Thyroid gland (tissue), 4 donors: Measurements from ENCODE around the gene ZNF467. TPM values are rescaled to one million over a fixed set of nuclear protein-coding genes. Genes with fewer than 3 reads are reported as not detected.

Experiments used
- DNase-seq, 2 donors: peaks; one replicate each; pipeline ENCODE4 v3.0.0-alpha.2; 2019
- H3K27ac ChIP-seq, 3 donors: fragments of 200-600 bp; sonication (generic); 1 replicate in 2 of 3; 2 replicates in 1 of 3; pipeline ENCODE4 v1.5.1; 2016 to 2019; ENCODE audit warnings: mild to moderate bottlenecking in 1 of 3, moderate library complexity in 1 of 3
- H3K27me3 ChIP-seq: fragments of 200-600 bp; sonication (generic); one replicate; pipeline ENCODE4 v1.5.1; 2019
- H3K36me3 ChIP-seq, 2 donors: fragments of 200-600 bp; sonication (generic); one replicate each; pipeline ENCODE4 v1.5.1; 2016 to 2019
- H3K4me1 ChIP-seq, 2 donors: fragments of 200-600 bp; sonication (generic); one replicate each; pipeline ENCODE4 v1.5.1; 2017 to 2019
- H3K4me3 ChIP-seq, 3 donors: fragments of 200-600 bp; sonication (generic); replicated peaks in 1 of 3; 1 replicate in 2 of 3; 2 replicates in 1 of 3; pipeline ENCODE4 v1.5.1; 2016; ENCODE audit warnings: mild to moderate bottlenecking in 1 of 3
- H3K9me3 ChIP-seq: fragments of 200-600 bp; sonication (generic); one replicate; pipeline ENCODE4 v1.5.1; 2017
- POLR2A ChIP-seq, 2 donors: fragments of 450-650 bp; IDR thresholded peaks; one replicate each; pipeline ENCODE4 v1.6.1; 2017; ENCODE audit warnings: antibody characterized with exemption in 2 of 2, mild to moderate bottlenecking in 2 of 2, moderate library complexity in 1 of 2
- WGBS, 2 donors: methylation state at CpG; one replicate each; pipeline ENCODE4 v1.1.5; 2017; 5-methylcytosine and 5-hydroxymethylcytosine counted together
- intact Hi-C: fragments of 100-400 bp; cut with DNase I; formaldehyde crosslinking; loops from one replicate; pipeline ENCODE4 v1.15.1; 2023
- total RNA-seq, 4 donors: library from RNA; depleted of rRNA; stranded (reverse); fragments of >200 nt; gene quantifications; one replicate each; pipeline ENCODE4 v1.2.3, GENCODE V29; 2016
- TF ChIP-seq, protein P1 (sequence below), 6 experiments: fragments of 200-600 bp in 3 of 6; fragments of 450-650 bp in 3 of 6; sonication (generic) in 3 of 6; IDR thresholded peaks; one replicate each; pipeline ENCODE4 v1.5.1; 2016 to 2019; ENCODE audit warnings: antibody characterized with exemption in 6 of 6, mild to moderate bottlenecking in 2 of 6, inconsistent platforms in 1 of 6, moderate library complexity in 1 of 6

ZNF467 gene
- total RNA-seq, 4 donors from 2014 or later: 11.8 to 18.8 (median 15.5) TPM

DNA sequence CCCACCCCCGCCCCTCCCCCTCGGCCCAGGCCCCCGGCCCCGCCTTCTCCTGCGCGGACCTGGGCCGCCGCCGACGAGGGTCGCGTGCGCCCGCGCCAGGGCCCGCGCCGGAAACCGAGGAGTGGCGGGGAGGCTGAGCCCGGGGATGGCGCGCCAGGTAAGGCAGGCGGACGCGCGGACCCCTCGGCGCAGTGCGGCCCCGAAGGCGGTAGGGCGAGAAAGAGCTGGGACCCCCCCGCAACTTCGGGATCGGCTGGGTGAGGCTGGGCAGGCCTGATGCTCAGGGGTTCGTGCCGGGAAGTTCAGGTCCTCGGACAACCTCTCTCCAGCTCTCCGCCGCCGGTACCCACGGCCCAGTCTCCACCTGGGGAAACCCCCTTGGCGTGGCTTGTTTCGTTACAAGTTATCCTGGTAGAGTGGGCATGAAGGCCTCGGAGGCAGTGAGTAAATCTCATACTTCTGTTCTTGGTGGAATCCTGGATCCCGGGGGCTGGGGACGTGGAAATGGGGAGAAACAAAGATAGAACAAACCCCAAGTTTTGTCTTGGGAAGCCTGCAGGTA, 58.4 kb downstream of the ZNF467 start:
- Histone ChIP-seq H3K36me3 (no peaks in the 10 kb centered on the region), H3K27me3 (no peaks in the 10 kb centered on the region), H3K27ac (peak overlapping the region in 2 of 3 donors; percentile 17 to 66), H3K4me1 (peaks cover 15 to 22% of the 10 kb centered on the region in 2 donors), H3K9me3 (no peaks in the 10 kb centered on the region), H3K4me3 (peak overlapping the region; percentile 10 to 68 (median 64))
- intact Hi-C loops: loop anchor here (5.0 kb wide), 1 partner anchor 52 kb away; no protein-coding TSS in a partner anchor
- TF ChIP-seq, protein P1, sequence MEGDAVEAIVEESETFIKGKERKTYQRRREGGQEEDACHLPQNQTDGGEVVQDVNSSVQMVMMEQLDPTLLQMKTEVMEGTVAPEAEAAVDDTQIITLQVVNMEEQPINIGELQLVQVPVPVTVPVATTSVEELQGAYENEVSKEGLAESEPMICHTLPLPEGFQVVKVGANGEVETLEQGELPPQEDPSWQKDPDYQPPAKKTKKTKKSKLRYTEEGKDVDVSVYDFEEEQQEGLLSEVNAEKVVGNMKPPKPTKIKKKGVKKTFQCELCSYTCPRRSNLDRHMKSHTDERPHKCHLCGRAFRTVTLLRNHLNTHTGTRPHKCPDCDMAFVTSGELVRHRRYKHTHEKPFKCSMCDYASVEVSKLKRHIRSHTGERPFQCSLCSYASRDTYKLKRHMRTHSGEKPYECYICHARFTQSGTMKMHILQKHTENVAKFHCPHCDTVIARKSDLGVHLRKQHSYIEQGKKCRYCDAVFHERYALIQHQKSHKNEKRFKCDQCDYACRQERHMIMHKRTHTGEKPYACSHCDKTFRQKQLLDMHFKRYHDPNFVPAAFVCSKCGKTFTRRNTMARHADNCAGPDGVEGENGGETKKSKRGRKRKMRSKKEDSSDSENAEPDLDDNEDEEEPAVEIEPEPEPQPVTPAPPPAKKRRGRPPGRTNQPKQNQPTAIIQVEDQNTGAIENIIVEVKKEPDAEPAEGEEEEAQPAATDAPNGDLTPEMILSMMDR (IDR thresholded peaks at IDR 0.05): no peak
- TF ChIP-seq POLR2A (IDR thresholded peaks at IDR 0.05): peak in 1 of 2 donors; percentile 19
- DNase-seq: peak; percentile 29 to 47
- 2% methylated on average over 15 to 23 of the region's 48 CpGs for WGBS, 2 donors

Other genes starting within 250 kb of the ZNF467 start
- 10 to 100 TPM; 23.6 to 53.7 (median 39.3) TPM for gene ZNF862, start 64.8 kb upstream of the ZNF467 start, total RNA-seq
- 100 to 1,000 TPM in 2 of 4 donors, 10 to 100 TPM in 2; 43.1 to 113 (median 78.9) TPM for gene ATP6V0E2, start 100.4 kb upstream of the ZNF467 start, total RNA-seq